ENCODE measurements around the gene SCYGR7.
A peak's percentile ranks its signal among the peaks of the same experiment; 100 is the strongest.
"Not testable (repeated sequence)": the region's sequence is repeated elsewhere in the genome, so short reads cannot be mapped to it uniquely, and the experiment has no call there.

SCYGR7 gene

GRCh38 chr2:227720680-227721079 is 7.5 kb upstream of the SCYGR7 start:
- H3K4me3 ChIP-seq (ENCODE audit: low read depth, low read length), result no peak overlapping the region
- no peak for TF ChIP-seq CTCF (IDR thresholded peaks at IDR 0.05; ENCODE audit: borderline replicate concordance, insufficient read depth, low read depth, low read length)

- H3K4me3 ChIP-seq (ENCODE audit: low read depth, low read length), result not testable (repeated sequence)
Observed at GRCh38 chr2:227722821-227723220, 5.3 kb upstream of the SCYGR7 start.

DNA sequence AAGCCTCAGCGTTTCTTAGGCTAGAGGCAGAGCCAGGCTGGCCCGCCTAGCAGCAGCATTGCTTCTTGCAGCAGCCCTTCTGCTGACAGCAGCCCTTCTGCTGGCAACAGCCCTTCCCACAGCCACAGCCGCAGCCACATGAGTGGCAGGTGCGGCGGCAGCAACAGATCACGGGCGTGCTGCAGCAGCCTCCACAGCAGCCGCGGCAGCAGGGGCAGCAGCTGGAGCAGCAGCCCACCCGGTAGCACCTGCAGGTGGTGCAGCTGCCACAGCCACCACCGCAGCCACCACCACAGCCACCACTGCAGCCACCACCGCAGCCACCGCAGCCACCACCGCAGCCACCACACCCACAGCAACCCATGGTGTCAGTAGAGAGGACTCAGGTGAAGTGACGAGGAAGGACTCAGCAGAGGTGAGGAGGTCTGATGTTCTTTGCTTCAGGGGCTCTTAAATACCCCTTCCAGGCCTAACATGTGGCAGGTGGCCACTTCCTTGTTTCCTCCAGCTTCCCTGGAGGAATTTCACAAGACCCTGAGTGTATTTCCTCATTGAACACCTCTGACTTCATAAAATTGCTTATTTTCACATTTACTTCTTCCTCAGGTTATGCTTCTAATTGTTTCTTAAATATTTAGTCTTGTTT is 3.6 kb upstream of the SCYGR7 start, which contains the start of gene SCYGR6:
TSS of gene SCYGR6 (minus strand) at position 364 of the 646 bp plus-strand sequence. CDS start at position 364, 0 bp downstream.
- no peak within 1 kb of the TSS for H3K4me3 ChIP-seq (ENCODE audit: low read depth, low read length)
- TF ChIP-seq CTCF (IDR thresholded peaks at IDR 0.05; ENCODE audit: borderline replicate concordance, insufficient read depth, low read depth, low read length), result no peak

GRCh38 chr2:227739351-227739750 is 11.2 kb downstream of the SCYGR7 start:
- TF ChIP-seq CTCF (IDR thresholded peaks at IDR 0.05; ENCODE audit: borderline replicate concordance, insufficient read depth, low read depth, low read length), result no peak
- no peak overlapping the region for H3K4me3 ChIP-seq (ENCODE audit: low read depth, low read length)

- not testable (repeated sequence) for H3K4me3 ChIP-seq (ENCODE audit: low read depth, low read length)
Observed at GRCh38 chr2:227740705-227741104, 12.6 kb downstream of the SCYGR7 start.

DNA sequence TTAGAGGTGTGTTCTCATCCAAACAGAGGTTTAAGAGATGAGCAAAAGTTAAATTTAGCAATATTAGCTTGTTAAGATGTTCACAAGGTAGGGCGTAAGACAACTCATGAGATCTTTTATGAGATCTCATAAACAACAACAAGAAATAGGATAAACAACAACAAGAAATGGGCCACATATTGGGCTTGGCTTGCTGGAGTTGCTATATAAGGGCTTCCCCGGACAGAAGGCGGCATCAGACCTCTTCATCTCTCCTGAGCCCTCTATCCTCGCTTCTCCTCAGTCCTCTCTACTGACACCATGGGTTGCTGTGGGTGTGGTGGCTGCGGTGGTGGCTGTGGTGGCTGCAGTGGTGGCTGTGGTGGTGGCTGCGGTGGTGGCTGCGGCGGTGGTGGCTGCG is 17.5 kb downstream of the SCYGR7 start, which contains the start of gene SCYGR8:
TSS of gene SCYGR8 (plus strand) at position 301 of the 400 bp plus-strand sequence. CDS start at position 301, 0 bp downstream.
- TF ChIP-seq CTCF (IDR thresholded peaks at IDR 0.05; ENCODE audit: borderline replicate concordance, insufficient read depth, low read depth, low read length), result no peak

DNA sequence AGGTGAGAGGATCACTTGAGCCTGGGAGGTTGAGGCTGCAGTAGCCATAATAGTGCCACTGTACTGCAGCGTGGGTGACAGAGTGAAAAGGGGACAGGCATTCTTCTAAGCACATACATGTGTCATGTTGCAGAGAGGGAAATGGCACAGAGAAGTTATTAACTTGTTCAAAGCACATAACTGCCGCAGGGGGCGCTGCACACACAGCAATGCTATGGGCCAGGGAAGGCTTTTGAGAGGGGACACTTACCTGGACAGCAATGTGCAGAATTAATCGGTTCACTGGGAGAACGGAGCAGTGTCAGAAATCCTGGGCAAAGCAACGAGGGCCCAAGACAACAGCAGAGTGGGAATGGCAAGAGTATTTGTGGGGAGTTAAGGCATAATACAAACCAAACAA is 19.9 kb downstream of the SCYGR7 start:
- peak; percentile 51; the same call in 1 of the 2 replicates for TF ChIP-seq CTCF (IDR thresholded peaks at IDR 0.05; ENCODE audit: borderline replicate concordance, insufficient read depth, low read depth, low read length)

More for the DNA sequence above, 17.5 kb downstream of the SCYGR7 start, which contains the start of gene SCYGR8:
- no peak within 1 kb of the TSS for H3K4me3 ChIP-seq (ENCODE audit: low read depth, low read length)

DNA sequence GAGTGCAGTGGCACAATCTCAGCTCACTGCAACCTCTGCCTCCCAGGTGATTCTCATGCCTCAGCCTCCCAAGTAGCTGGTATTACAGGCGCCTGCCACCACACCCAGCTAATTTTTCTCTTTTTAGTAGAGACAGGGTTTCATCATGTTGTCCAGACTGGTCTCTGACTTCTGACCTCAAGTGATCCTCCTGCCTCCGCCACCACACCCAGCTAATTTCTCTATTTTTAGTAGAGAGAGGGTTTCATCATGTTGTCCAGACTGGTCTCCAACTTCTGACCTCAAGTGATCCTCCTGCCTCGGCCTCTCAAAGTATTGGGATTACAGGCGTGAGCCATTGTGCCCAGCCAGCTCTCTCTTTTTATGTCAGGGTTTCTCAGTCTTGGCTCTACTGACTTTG is 28.1 kb downstream of the SCYGR7 start:
- not testable (repeated sequence) for H3K4me3 ChIP-seq (ENCODE audit: low read depth, low read length)

More for the DNA sequence above, 19.9 kb downstream of the SCYGR7 start:
- H3K4me3 ChIP-seq (ENCODE audit: low read depth, low read length), result no peak overlapping the region

All from GM12875 (cell line).